ENCODE results near the gene ZC3H13. TPM values are rescaled to one million over a fixed set of nuclear protein-coding genes. Genes with fewer than 3 reads are reported as not detected.

The ZC3H13 gene
- total and polyA plus RNA-seq, 10 of the 15 experiments (the other 5 are each of a cell fraction or from before 2014, with no cell fraction given) = 10.0 to 55.9 (median 25.4) TPM

GRCh38 chr13:46101002-46101401, 48.5 kb upstream of the ZC3H13 start:
- Histone ChIP-seq H3K27me3 (replicated peaks in 1 of 2; ENCODE audit: control insufficient read depth in 2 of 2, insufficient read depth in 2 of 2, low read length in 1 of 2) (no peaks in the 10 kb centered on the region), H3K27ac (ENCODE audit: control insufficient read depth, insufficient read depth) (peak overlapping the region; percentile 52; the same call in 1 of the 2 replicates), H4K20me1 (ENCODE audit: control insufficient read depth, insufficient read depth) (no peaks in the 10 kb centered on the region), H3K36me3 (ENCODE audit: control insufficient read depth in 2 of 2, insufficient read depth in 2 of 2, low read length in 1 of 2) (no peaks in the 10 kb centered on the region), H3K4me2 (ENCODE audit: control insufficient read depth, insufficient read depth) (peak overlapping the region; percentile 62), H3K9me3 (replicated peaks; ENCODE audit: control insufficient read depth, insufficient read depth, low read length) (no peaks in the 10 kb centered on the region), H3K4me3 (no peak overlapping the region), H2AFZ (ENCODE audit: control insufficient read depth, low read depth, low read length) (0 out of 2 replicates have a peak overlapping the region, but pooled peaks have one; percentile 3), H3K79me2 (ENCODE audit: control insufficient read depth, insufficient read depth, low read length) (no peaks in the 10 kb centered on the region), H3K4me1 (ENCODE audit: control insufficient read depth, insufficient read depth, low read length) (peaks cover 20% of the 10 kb centered on the region), H3K9ac (ENCODE audit: control insufficient read depth, insufficient read depth, low read length) (no peak overlapping the region)
- ChIA-PET SMC1A (ENCODE audit: uncharacterized antibody, unreplicated experiment) (interaction anchor here (1.3 to 1.7 kb wide), 4 partner anchors 19 to 46 kb away, joined by 3 to 4 read pairs (median 4); no protein-coding TSS in a partner anchor), POLR2A (no interaction called here), RAD21 (ENCODE audit: unreplicated experiment) (no interaction called here), CTCF (interaction anchor here (0.6 kb wide), 1 partner anchor 9 kb away, joined by 3 read pairs; no protein-coding TSS in a partner anchor)
- BruUV-seq (replicated peaks) = no TSS peak
- no peak for TF ChIP-seq SREBF2 (IDR thresholded peaks at IDR 0.05; ENCODE audit: low read length)
- TF ChIP-seq IRF4 (IDR thresholded peaks at IDR 0.05; ENCODE audit: low read depth, low read length) = no peak
- TF ChIP-seq ZNF274 (IDR thresholded peaks at IDR 0.05; ENCODE audit: insufficient read depth, insufficient read length) = no peak
- no peak for TF ChIP-seq PKNOX1 (IDR thresholded peaks at IDR 0.05)
- no peak for TF ChIP-seq CBX5 (IDR thresholded peaks at IDR 0.05; ENCODE audit: low read depth)
- no peak for TF ChIP-seq IKZF2 (IDR thresholded peaks at IDR 0.05)
- no peak for TF ChIP-seq TARDBP (IDR thresholded peaks at IDR 0.05; ENCODE audit: borderline replicate concordance)
- no peak for TF ChIP-seq BHLHE40 (IDR thresholded peaks at IDR 0.05; ENCODE audit: borderline replicate concordance in 1 of 2, low read depth in 2 of 2, low read length in 1 of 2)
- TF ChIP-seq DPF2 (IDR thresholded peaks at IDR 0.05) = no peak
- no peak for TF ChIP-seq MYC (IDR thresholded peaks at IDR 0.05; ENCODE audit: insufficient read depth, insufficient read length, insufficient replicate concordance, low read length, severe bottlenecking)
- no peak for TF ChIP-seq TCF3 (IDR thresholded peaks at IDR 0.05; ENCODE audit: borderline replicate concordance, insufficient read depth, low read depth, low read length)
- DNase-seq (ENCODE audit: low read depth, low spot score) (no peak), ATAC-seq (peak; percentile 39), FAIRE-seq (no peak)
- WGBS (ENCODE audit: insufficient coverage, insufficient replicate concordance, low lambda C conversion rate, missing lambda C conversion rate) = 86% methylated on average over 4 of the region's 4 CpGs
- intact Hi-C loops (cut with micrococcal nuclease; ENCODE audit: unreplicated experiment) (loop anchor here (2.0 kb wide), 1 partner anchor 48 kb away; the partner anchor contains the start of gene ZC3H13), in situ Hi-C loops (cut with MboI) (no loop called here)
